ENCODE results near the gene SRSF6.

- TF ChIP-seq CTCF (optimal IDR thresholded peaks at IDR 0.05 in 1 of 3, IDR thresholded peaks at IDR 0.05 in 1 of 3, conservative IDR thresholded peaks at IDR 0.05 in 1 of 3; ENCODE audit: extremely low read depth in 1 of 3, insufficient read depth in 2 of 3, low read length in 3 of 3) (no peak), EZH2 (IDR thresholded peaks at IDR 0.05; ENCODE audit: low read length) (no peak)
These were observed 27.2 kb upstream of the SRSF6 start for GRCh38 chr20:43430265-43431133.
